Measurements from ENCODE around the gene LSG1. TPM values are rescaled to one million over a fixed set of nuclear protein-coding genes. Genes with fewer than 3 reads are reported as not detected.
A peak's percentile ranks its signal among the peaks of the same experiment; 100 is the strongest.

LSG1 gene
- total and polyA plus RNA-seq, 10 of the 15 experiments (the other 5 are each of a cell fraction or from before 2014, with no cell fraction given) = 14.3 to 75.6 (median 54.4) TPM

DNA sequence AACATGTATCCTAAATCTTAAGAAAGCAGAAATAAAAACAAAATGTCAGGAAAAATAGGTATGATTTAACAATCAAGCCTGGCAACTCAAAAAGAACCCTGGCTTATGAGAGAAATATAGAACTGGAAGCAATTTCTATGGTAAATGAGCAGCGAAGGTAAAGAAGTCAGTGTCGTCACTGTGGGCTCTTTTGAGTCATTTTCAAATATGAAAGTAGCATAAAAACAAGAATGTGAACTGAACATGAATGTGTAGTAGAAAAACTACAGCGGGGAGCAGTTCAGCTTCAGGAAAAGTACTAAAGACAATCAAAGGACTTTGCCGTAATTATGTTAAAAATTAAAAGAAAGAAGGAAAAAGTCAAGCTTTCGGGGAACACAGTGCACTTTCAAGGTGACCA is 17.5 kb downstream of the LSG1 start (continued):
- TF ChIP-seq, protein P1, sequence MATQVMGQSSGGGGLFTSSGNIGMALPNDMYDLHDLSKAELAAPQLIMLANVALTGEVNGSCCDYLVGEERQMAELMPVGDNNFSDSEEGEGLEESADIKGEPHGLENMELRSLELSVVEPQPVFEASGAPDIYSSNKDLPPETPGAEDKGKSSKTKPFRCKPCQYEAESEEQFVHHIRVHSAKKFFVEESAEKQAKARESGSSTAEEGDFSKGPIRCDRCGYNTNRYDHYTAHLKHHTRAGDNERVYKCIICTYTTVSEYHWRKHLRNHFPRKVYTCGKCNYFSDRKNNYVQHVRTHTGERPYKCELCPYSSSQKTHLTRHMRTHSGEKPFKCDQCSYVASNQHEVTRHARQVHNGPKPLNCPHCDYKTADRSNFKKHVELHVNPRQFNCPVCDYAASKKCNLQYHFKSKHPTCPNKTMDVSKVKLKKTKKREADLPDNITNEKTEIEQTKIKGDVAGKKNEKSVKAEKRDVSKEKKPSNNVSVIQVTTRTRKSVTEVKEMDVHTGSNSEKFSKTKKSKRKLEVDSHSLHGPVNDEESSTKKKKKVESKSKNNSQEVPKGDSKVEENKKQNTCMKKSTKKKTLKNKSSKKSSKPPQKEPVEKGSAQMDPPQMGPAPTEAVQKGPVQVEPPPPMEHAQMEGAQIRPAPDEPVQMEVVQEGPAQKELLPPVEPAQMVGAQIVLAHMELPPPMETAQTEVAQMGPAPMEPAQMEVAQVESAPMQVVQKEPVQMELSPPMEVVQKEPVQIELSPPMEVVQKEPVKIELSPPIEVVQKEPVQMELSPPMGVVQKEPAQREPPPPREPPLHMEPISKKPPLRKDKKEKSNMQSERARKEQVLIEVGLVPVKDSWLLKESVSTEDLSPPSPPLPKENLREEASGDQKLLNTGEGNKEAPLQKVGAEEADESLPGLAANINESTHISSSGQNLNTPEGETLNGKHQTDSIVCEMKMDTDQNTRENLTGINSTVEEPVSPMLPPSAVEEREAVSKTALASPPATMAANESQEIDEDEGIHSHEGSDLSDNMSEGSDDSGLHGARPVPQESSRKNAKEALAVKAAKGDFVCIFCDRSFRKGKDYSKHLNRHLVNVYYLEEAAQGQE (IDR thresholded peaks at IDR 0.05; ENCODE audit: low read depth, low read length) = no peak
- TF ChIP-seq ZSCAN29 (IDR thresholded peaks at IDR 0.05) (no peak), SREBF1 (IDR thresholded peaks at IDR 0.05; ENCODE audit: low read length) (no peak), MYB (IDR thresholded peaks at IDR 0.05; ENCODE audit: borderline replicate concordance, low read depth, low read length) (no peak), LARP7 (IDR thresholded peaks at IDR 0.05) (no peak), TAF1 (IDR thresholded peaks at IDR 0.05; ENCODE audit: borderline replicate concordance, low read depth, low read length) (no peak), HDGF (IDR thresholded peaks at IDR 0.05) (no peak), RAD51 (IDR thresholded peaks at IDR 0.05) (no peak), CHD2 (IDR thresholded peaks at IDR 0.05; ENCODE audit: borderline replicate concordance, low read depth, low read length) (no peak), CBX3 (IDR thresholded peaks at IDR 0.05; ENCODE audit: borderline replicate concordance, low read depth) (no peak), BCL11A (IDR thresholded peaks at IDR 0.05; ENCODE audit: low read depth, low read length) (peak; percentile 71), PAX8 (IDR thresholded peaks at IDR 0.05) (no peak), SMARCA5 (IDR thresholded peaks at IDR 0.05) (no peak), ZNF24 (IDR thresholded peaks at IDR 0.05) (no peak), SUPT20H (IDR thresholded peaks at IDR 0.05; ENCODE audit: borderline replicate concordance, control insufficient read depth, low read depth, low read length) (no peak), EP300 (IDR thresholded peaks at IDR 0.05; ENCODE audit: borderline replicate concordance in 1 of 2, control insufficient read depth in 1 of 2, low read depth in 2 of 2, low read length in 2 of 2) (peak; percentile 52 to 66; a peak in 2 of 4 replicates), CEBPB (IDR thresholded peaks at IDR 0.05; ENCODE audit: borderline replicate concordance in 1 of 2, low read depth in 2 of 2, low read length in 2 of 2) (no peak)
- TF ChIP-seq, protein P2, sequence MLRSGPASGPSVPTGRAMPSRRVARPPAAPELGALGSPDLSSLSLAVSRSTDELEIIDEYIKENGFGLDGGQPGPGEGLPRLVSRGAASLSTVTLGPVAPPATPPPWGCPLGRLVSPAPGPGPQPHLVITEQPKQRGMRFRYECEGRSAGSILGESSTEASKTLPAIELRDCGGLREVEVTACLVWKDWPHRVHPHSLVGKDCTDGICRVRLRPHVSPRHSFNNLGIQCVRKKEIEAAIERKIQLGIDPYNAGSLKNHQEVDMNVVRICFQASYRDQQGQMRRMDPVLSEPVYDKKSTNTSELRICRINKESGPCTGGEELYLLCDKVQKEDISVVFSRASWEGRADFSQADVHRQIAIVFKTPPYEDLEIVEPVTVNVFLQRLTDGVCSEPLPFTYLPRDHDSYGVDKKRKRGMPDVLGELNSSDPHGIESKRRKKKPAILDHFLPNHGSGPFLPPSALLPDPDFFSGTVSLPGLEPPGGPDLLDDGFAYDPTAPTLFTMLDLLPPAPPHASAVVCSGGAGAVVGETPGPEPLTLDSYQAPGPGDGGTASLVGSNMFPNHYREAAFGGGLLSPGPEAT (IDR thresholded peaks at IDR 0.05; ENCODE audit: low read depth) = peak; percentile 50; the same call in 1 of the 2 replicates
- TF ChIP-seq, protein P3, sequence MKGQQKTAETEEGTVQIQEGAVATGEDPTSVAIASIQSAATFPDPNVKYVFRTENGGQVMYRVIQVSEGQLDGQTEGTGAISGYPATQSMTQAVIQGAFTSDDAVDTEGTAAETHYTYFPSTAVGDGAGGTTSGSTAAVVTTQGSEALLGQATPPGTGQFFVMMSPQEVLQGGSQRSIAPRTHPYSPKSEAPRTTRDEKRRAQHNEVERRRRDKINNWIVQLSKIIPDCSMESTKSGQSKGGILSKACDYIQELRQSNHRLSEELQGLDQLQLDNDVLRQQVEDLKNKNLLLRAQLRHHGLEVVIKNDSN (IDR thresholded peaks at IDR 0.05; ENCODE audit: borderline replicate concordance, extremely low read length, insufficient read depth, low read depth, low read length) = no peak
- TF ChIP-seq, protein P4, sequence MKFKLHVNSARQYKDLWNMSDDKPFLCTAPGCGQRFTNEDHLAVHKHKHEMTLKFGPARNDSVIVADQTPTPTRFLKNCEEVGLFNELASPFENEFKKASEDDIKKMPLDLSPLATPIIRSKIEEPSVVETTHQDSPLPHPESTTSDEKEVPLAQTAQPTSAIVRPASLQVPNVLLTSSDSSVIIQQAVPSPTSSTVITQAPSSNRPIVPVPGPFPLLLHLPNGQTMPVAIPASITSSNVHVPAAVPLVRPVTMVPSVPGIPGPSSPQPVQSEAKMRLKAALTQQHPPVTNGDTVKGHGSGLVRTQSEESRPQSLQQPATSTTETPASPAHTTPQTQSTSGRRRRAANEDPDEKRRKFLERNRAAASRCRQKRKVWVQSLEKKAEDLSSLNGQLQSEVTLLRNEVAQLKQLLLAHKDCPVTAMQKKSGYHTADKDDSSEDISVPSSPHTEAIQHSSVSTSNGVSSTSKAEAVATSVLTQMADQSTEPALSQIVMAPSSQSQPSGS (IDR thresholded peaks at IDR 0.05; ENCODE audit: low read length) = peak; percentile 54; the same call in 1 of the 2 replicates
- TF ChIP-seq, protein P5, sequence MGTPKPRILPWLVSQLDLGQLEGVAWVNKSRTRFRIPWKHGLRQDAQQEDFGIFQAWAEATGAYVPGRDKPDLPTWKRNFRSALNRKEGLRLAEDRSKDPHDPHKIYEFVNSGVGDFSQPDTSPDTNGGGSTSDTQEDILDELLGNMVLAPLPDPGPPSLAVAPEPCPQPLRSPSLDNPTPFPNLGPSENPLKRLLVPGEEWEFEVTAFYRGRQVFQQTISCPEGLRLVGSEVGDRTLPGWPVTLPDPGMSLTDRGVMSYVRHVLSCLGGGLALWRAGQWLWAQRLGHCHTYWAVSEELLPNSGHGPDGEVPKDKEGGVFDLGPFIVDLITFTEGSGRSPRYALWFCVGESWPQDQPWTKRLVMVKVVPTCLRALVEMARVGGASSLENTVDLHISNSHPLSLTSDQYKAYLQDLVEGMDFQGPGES (IDR thresholded peaks at IDR 0.05) = no peak
- TF ChIP-seq, protein P6, sequence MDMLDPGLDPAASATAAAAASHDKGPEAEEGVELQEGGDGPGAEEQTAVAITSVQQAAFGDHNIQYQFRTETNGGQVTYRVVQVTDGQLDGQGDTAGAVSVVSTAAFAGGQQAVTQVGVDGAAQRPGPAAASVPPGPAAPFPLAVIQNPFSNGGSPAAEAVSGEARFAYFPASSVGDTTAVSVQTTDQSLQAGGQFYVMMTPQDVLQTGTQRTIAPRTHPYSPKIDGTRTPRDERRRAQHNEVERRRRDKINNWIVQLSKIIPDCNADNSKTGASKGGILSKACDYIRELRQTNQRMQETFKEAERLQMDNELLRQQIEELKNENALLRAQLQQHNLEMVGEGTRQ (IDR thresholded peaks at IDR 0.05; ENCODE audit: borderline replicate concordance, low read depth, low read length) = no peak
